ENCODE measurements around the gene INHA.

INHA gene

GRCh38 chr2:219559156-219559915, 12.8 kb upstream of the INHA start:
- no peak for DNase-seq

GRCh38 chr2:219560037-219560892, 11.8 kb upstream of the INHA start:
- no peak for DNase-seq

- DNase-seq, result no peak
Measured at GRCh38 chr2:219560893-219561178, 11.3 kb upstream of the INHA start.

- DNase-seq, result no peak
Measured at GRCh38 chr2:219561179-219562048, 10.7 kb upstream of the INHA start.

- no peak for DNase-seq
Measured at GRCh38 chr2:219562049-219563020, 9.8 kb upstream of the INHA start.

GRCh38 chr2:219563271-219563928, 8.7 kb upstream of the INHA start:
- DNase-seq, result no peak

- DNase-seq, result no peak
Measured at GRCh38 chr2:219565130-219566080, 6.7 kb upstream of the INHA start.

- DNase-seq, result no peak
Measured at GRCh38 chr2:219566640-219567039, 5.5 kb upstream of the INHA start.

- DNase-seq, result no peak
Measured at GRCh38 chr2:219567131-219567530, 5.0 kb upstream of the INHA start.

GRCh38 chr2:219567791-219568361, 4.2 kb upstream of the INHA start:
- no peak for DNase-seq

- no peak for DNase-seq
Measured at GRCh38 chr2:219569041-219569440, 3.1 kb upstream of the INHA start.

- DNase-seq, result no peak
Measured at GRCh38 chr2:219569635-219570034, 2.5 kb upstream of the INHA start.

GRCh38 chr2:219570194-219570923, 1.8 kb upstream of the INHA start:
- DNase-seq, result no peak

GRCh38 chr2:219570924-219571310, 1.2 kb upstream of the INHA start:
- no peak for DNase-seq

GRCh38 chr2:219571311-219572236, 536 bp upstream of the INHA start, which contains the start of gene OBSL1:
Gene OBSL1 (minus strand): TSS chr2:219571539. CDS start chr2:219571232, 307 bp downstream.
- no peak for DNase-seq

GRCh38 chr2:219573166-219573565, 1.1 kb downstream of the INHA start:
- DNase-seq, result no peak

GRCh38 chr2:219574484-219575311, 2.6 kb downstream of the INHA start:
- DNase-seq, result no peak
